Measurements from ENCODE around the gene SLC9A9.

Gene SLC9A9

GRCh38 chr3:143278721-143279120, 569.5 kb downstream of the SLC9A9 start:
- no peak for TF ChIP-seq CTCF (IDR thresholded peaks at IDR 0.05; ENCODE audit: control insufficient read depth, extremely low read depth, insufficient read depth)
- no peak for DNase-seq (ENCODE audit: low read depth)
- no peak overlapping the region for H3K4me3 ChIP-seq (ENCODE audit: low read depth, low read length)

DNA sequence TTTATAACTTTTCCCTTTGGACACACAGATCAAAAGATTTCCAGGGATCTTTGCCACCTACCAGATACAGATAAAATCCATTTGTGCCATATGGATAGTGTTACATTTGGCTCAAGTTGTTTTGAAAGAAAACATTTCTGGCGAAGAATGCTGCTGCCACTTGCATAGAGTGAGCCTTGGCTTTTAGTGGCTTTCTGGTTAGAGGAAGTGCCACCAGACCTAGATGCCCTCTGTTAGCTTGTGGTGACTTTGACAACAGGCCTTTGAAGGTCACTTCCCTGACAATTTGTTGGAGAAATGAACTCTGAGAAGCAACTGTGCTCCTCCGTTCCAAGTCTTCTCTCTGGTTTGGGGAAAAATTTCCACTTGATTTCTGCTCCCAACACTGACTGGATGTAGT, 570.7 kb downstream of the SLC9A9 start:
- no peak for TF ChIP-seq CTCF (IDR thresholded peaks at IDR 0.05; ENCODE audit: control insufficient read depth, extremely low read depth, insufficient read depth)

GRCh38 chr3:143276592-143276991, 571.7 kb downstream of the SLC9A9 start:
- TF ChIP-seq CTCF (IDR thresholded peaks at IDR 0.05; ENCODE audit: control insufficient read depth, extremely low read depth, insufficient read depth), result no peak
- no peak for DNase-seq (ENCODE audit: low read depth)
- H3K4me3 ChIP-seq (ENCODE audit: low read depth, low read length), result no peak overlapping the region

More for the DNA sequence above, 570.7 kb downstream of the SLC9A9 start:
- no peak overlapping the region for H3K4me3 ChIP-seq (ENCODE audit: low read depth, low read length)
- DNase-seq (ENCODE audit: low read depth), result no peak

- no peak for TF ChIP-seq CTCF (IDR thresholded peaks at IDR 0.05; ENCODE audit: control insufficient read depth, extremely low read depth, insufficient read depth)
- no peak overlapping the region for H3K4me3 ChIP-seq (ENCODE audit: low read depth, low read length)
- no peak for DNase-seq (ENCODE audit: low read depth)
Observed at GRCh38 chr3:143273975-143274690, 574.1 kb downstream of the SLC9A9 start.

DNA sequence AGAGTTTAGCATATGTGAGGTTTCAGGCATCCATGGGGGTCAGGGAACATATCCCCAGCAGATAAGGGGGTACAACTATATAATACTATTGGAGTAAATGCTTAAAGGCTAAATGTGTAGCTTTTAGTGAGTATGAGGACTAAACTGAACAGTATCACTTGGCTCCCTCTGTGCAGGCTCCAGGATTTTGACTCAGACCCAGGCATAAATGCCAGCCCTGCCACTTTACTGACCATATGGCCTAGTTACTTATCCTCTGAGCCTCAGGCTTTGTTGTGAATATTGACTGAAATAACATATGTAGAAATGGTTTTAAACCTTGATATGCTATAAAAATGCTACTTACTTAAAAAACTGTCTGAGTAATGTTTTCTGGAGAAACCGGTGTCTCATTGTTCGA, 577.1 kb downstream of the SLC9A9 start:
- no peak for DNase-seq (ENCODE audit: low read depth)
- TF ChIP-seq CTCF (IDR thresholded peaks at IDR 0.05; ENCODE audit: control insufficient read depth, extremely low read depth, insufficient read depth), result no peak
- H3K4me3 ChIP-seq (ENCODE audit: low read depth, low read length), result no peak overlapping the region

- no peak for TF ChIP-seq CTCF (IDR thresholded peaks at IDR 0.05; ENCODE audit: control insufficient read depth, extremely low read depth, insufficient read depth)
- no peak overlapping the region for H3K4me3 ChIP-seq (ENCODE audit: low read depth, low read length)
- DNase-seq (ENCODE audit: low read depth), result no peak
Observed at GRCh38 chr3:143269741-143270140, 578.5 kb downstream of the SLC9A9 start.

GRCh38 chr3:143267989-143268388, 580.3 kb downstream of the SLC9A9 start:
- H3K4me3 ChIP-seq (ENCODE audit: low read depth, low read length), result no peak overlapping the region
- DNase-seq (ENCODE audit: low read depth), result no peak
- TF ChIP-seq CTCF (IDR thresholded peaks at IDR 0.05; ENCODE audit: control insufficient read depth, extremely low read depth, insufficient read depth), result no peak
